ENCODE measurements around the gene SOX13.
"Not testable (repeated sequence)": the region's sequence is repeated elsewhere in the genome, so short reads cannot be mapped to it uniquely, and the experiment has no call there.

SOX13 gene

GRCh38 chr1:204088596-204088995, 15.7 kb downstream of the SOX13 start:
- Mint-ChIP-seq H3K9me3 (no peaks in the 10 kb centered on the region), H3K4me1 (ENCODE audit: low read depth) (no peaks in the 10 kb centered on the region), H3K27me3 (ENCODE audit: low read depth) (peaks cover 3% of the 10 kb centered on the region), H3K27ac (no peak overlapping the region), H3K36me3 (ENCODE audit: low read depth) (no peaks in the 10 kb centered on the region), H3K4me3 (no peak overlapping the region)

- Mint-ChIP-seq H3K9me3 (no peaks in the 10 kb centered on the region), H3K4me3 (no peak overlapping the region), H3K4me1 (ENCODE audit: low read depth) (no peaks in the 10 kb centered on the region), H3K36me3 (ENCODE audit: low read depth) (no peaks in the 10 kb centered on the region), H3K27ac (no peak overlapping the region), H3K27me3 (ENCODE audit: low read depth) (peaks cover 3% of the 10 kb centered on the region)
Observed at GRCh38 chr1:204089044-204089751, 16.3 kb downstream of the SOX13 start.

- not testable (repeated sequence) for H3K27me3 Mint-ChIP-seq (ENCODE audit: low read depth); H3K4me3 Mint-ChIP-seq; H3K4me1 Mint-ChIP-seq (ENCODE audit: low read depth); H3K9me3 Mint-ChIP-seq; H3K36me3 Mint-ChIP-seq (ENCODE audit: low read depth); H3K27ac Mint-ChIP-seq
Observed at GRCh38 chr1:204090132-204090531, 17.2 kb downstream of the SOX13 start.

GRCh38 chr1:204091066-204091465, 18.2 kb downstream of the SOX13 start:
- H3K27ac Mint-ChIP-seq, result no peak overlapping the region
- no peak overlapping the region for H3K4me3 Mint-ChIP-seq
- no peaks in the 10 kb centered on the region for H3K4me1 Mint-ChIP-seq (ENCODE audit: low read depth)
- H3K27me3 Mint-ChIP-seq (ENCODE audit: low read depth), result peaks cover 10% of the 10 kb centered on the region
- no peaks in the 10 kb centered on the region for H3K36me3 Mint-ChIP-seq (ENCODE audit: low read depth)
- no peaks in the 10 kb centered on the region for H3K9me3 Mint-ChIP-seq

GRCh38 chr1:204091787-204092312, 18.9 kb downstream of the SOX13 start:
- no peak overlapping the region for H3K4me3 Mint-ChIP-seq

GRCh38 chr1:204092632-204093420, 19.9 kb downstream of the SOX13 start:
- no peaks in the 10 kb centered on the region for H3K36me3 Mint-ChIP-seq (ENCODE audit: low read depth)
- H3K27me3 Mint-ChIP-seq (ENCODE audit: low read depth), result peaks cover 10% of the 10 kb centered on the region
- H3K4me3 Mint-ChIP-seq, result no peak overlapping the region
- no peaks in the 10 kb centered on the region for H3K4me1 Mint-ChIP-seq (ENCODE audit: low read depth)
- H3K9me3 Mint-ChIP-seq, result no peaks in the 10 kb centered on the region
- H3K27ac Mint-ChIP-seq, result no peak overlapping the region

More at GRCh38 chr1:204091787-204092312, 18.9 kb downstream of the SOX13 start:
- H3K4me1 Mint-ChIP-seq (ENCODE audit: low read depth), result no peaks in the 10 kb centered on the region
- no peaks in the 10 kb centered on the region for H3K36me3 Mint-ChIP-seq (ENCODE audit: low read depth)
- no peaks in the 10 kb centered on the region for H3K9me3 Mint-ChIP-seq
- peaks cover 10% of the 10 kb centered on the region for H3K27me3 Mint-ChIP-seq (ENCODE audit: low read depth)
- H3K27ac Mint-ChIP-seq, result no peak overlapping the region

- no peak overlapping the region for H3K4me3 Mint-ChIP-seq
- H3K27me3 Mint-ChIP-seq (ENCODE audit: low read depth), result peaks cover 10% of the 10 kb centered on the region
- no peaks in the 10 kb centered on the region for H3K9me3 Mint-ChIP-seq
- H3K4me1 Mint-ChIP-seq (ENCODE audit: low read depth), result no peaks in the 10 kb centered on the region
- H3K27ac Mint-ChIP-seq, result no peak overlapping the region
- H3K36me3 Mint-ChIP-seq (ENCODE audit: low read depth), result no peaks in the 10 kb centered on the region
Observed at GRCh38 chr1:204093421-204093717, 20.5 kb downstream of the SOX13 start.

- Mint-ChIP-seq H3K4me3 (no peak overlapping the region), H3K27me3 (ENCODE audit: low read depth) (peaks cover 10% of the 10 kb centered on the region), H3K27ac (no peak overlapping the region), H3K9me3 (no peaks in the 10 kb centered on the region), H3K36me3 (ENCODE audit: low read depth) (no peaks in the 10 kb centered on the region), H3K4me1 (ENCODE audit: low read depth) (no peaks in the 10 kb centered on the region)
Observed at GRCh38 chr1:204093781-204094180, 20.9 kb downstream of the SOX13 start.

GRCh38 chr1:204094313-204094729, 21.4 kb downstream of the SOX13 start:
- Mint-ChIP-seq H3K27me3 (ENCODE audit: low read depth) (peaks cover 10% of the 10 kb centered on the region), H3K36me3 (ENCODE audit: low read depth) (no peaks in the 10 kb centered on the region), H3K27ac (no peak overlapping the region), H3K9me3 (no peaks in the 10 kb centered on the region), H3K4me3 (no peak overlapping the region), H3K4me1 (ENCODE audit: low read depth) (no peaks in the 10 kb centered on the region)

GRCh38 chr1:204094856-204095634, 22.1 kb downstream of the SOX13 start:
- H3K4me3 Mint-ChIP-seq, result no peak overlapping the region
- no peaks in the 10 kb centered on the region for H3K4me1 Mint-ChIP-seq (ENCODE audit: low read depth)
- H3K9me3 Mint-ChIP-seq, result no peaks in the 10 kb centered on the region
- no peaks in the 10 kb centered on the region for H3K36me3 Mint-ChIP-seq (ENCODE audit: low read depth)
- H3K27me3 Mint-ChIP-seq (ENCODE audit: low read depth), result peaks cover 10% of the 10 kb centered on the region
- H3K27ac Mint-ChIP-seq, result no peak overlapping the region

GRCh38 chr1:204096931-204097330, 24.0 kb downstream of the SOX13 start:
- Mint-ChIP-seq H3K4me3 (no peak overlapping the region), H3K27me3 (ENCODE audit: low read depth) (peaks cover 8% of the 10 kb centered on the region), H3K4me1 (ENCODE audit: low read depth) (peaks cover under 1% of the 10 kb centered on the region), H3K36me3 (ENCODE audit: low read depth) (no peaks in the 10 kb centered on the region), H3K27ac (no peak overlapping the region), H3K9me3 (no peaks in the 10 kb centered on the region)

GRCh38 chr1:204098683-204099082, 25.8 kb downstream of the SOX13 start:
- Mint-ChIP-seq H3K9me3 (no peaks in the 10 kb centered on the region), H3K27me3 (ENCODE audit: low read depth) (peaks cover 7% of the 10 kb centered on the region), H3K4me1 (ENCODE audit: low read depth) (peaks cover 16% of the 10 kb centered on the region), H3K4me3 (no peak overlapping the region), H3K36me3 (ENCODE audit: low read depth) (no peaks in the 10 kb centered on the region), H3K27ac (no peak overlapping the region)

- not testable (repeated sequence) for H3K27me3 Mint-ChIP-seq (ENCODE audit: low read depth); H3K36me3 Mint-ChIP-seq (ENCODE audit: low read depth); H3K9me3 Mint-ChIP-seq; H3K27ac Mint-ChIP-seq; H3K4me3 Mint-ChIP-seq
- H3K4me1 Mint-ChIP-seq (ENCODE audit: low read depth), result peaks cover 18% of the 10 kb centered on the region
Observed at GRCh38 chr1:204099754-204100153, 26.8 kb downstream of the SOX13 start.

GRCh38 chr1:204102029-204102611, 29.2 kb downstream of the SOX13 start:
- Mint-ChIP-seq H3K27ac (no peak overlapping the region), H3K36me3 (ENCODE audit: low read depth) (no peaks in the 10 kb centered on the region), H3K4me1 (ENCODE audit: low read depth) (peaks cover 21% of the 10 kb centered on the region), H3K27me3 (ENCODE audit: low read depth) (peaks cover 7% of the 10 kb centered on the region), H3K9me3 (no peaks in the 10 kb centered on the region), H3K4me3 (peak overlapping the region; percentile 54)
